ENCODE results near the gene TPPP2. TPM values are rescaled to one million over a fixed set of nuclear protein-coding genes. Genes with fewer than 3 reads are reported as not detected.

Gene TPPP2
- total and polyA plus RNA-seq, 8 donors = 0.62 TPM; not detected in 7

DNA sequence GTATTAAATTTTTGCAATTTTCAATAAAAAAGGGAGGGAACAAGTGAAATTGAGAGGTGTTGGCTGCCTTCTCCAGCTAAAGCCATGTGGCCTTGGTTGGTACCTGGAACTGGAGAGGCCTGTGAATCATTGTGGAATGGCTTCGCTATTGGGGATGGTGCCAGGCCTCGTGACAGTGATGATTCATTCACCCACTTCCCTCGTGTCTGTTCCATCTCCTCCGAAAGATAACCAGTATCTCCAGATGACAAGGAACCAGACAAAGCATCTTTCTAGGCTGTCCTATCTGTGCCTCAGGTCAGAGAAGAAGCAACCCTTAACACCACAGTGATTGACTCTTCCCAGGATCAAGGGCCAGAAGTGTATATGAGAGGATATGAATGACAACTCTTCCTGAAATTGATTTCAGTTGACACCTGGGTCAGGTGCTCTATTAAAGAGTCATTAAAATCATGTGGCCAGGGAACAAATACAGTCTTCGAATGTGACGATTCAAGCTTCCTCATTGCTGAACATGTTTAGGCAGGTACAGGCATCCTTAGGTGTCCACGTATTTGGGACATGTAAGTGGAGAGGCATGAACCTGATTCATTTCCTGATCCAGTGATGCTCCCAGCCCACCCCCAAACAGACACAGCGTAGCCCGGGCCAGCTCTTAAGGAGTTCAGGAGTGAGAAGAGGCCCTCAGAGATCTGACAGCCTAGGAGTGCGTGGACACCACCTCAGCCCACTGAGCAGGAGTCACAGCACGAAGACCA lies 11.8 kb downstream of the TPPP2 start, which contains the start of gene RNASE7:
RNASE7 (plus strand) TSS at position 687 of the 758 bp plus-strand sequence. CDS start 631 bp downstream, outside the sequence.
- WGBS, 5 donors = 70 to 84% (median 78%) methylated on average over 11 of the region's 11 CpGs
- intact Hi-C loops (cut with DNase I; ENCODE audit: low total_unique reads) = no loop called here
- TF ChIP-seq POLR2AphosphoS5 (IDR thresholded peaks at IDR 0.05) (no peak), POLR2A (IDR thresholded peaks at IDR 0.05) (no peak), EP300 (IDR thresholded peaks at IDR 0.05) (no peak)
- TF ChIP-seq, protein P1, sequence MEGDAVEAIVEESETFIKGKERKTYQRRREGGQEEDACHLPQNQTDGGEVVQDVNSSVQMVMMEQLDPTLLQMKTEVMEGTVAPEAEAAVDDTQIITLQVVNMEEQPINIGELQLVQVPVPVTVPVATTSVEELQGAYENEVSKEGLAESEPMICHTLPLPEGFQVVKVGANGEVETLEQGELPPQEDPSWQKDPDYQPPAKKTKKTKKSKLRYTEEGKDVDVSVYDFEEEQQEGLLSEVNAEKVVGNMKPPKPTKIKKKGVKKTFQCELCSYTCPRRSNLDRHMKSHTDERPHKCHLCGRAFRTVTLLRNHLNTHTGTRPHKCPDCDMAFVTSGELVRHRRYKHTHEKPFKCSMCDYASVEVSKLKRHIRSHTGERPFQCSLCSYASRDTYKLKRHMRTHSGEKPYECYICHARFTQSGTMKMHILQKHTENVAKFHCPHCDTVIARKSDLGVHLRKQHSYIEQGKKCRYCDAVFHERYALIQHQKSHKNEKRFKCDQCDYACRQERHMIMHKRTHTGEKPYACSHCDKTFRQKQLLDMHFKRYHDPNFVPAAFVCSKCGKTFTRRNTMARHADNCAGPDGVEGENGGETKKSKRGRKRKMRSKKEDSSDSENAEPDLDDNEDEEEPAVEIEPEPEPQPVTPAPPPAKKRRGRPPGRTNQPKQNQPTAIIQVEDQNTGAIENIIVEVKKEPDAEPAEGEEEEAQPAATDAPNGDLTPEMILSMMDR (IDR thresholded peaks at IDR 0.05) = no peak
- no peaks in the 10 kb centered on the region for H3K36me3 ChIP-seq
- H3K4me3 ChIP-seq = no peak within 1 kb of the TSS
- DNase-seq = no peak
- H3K4me1 ChIP-seq = peaks cover 20 to 37% (median 33%) of the 10 kb centered on the region in 4 donors
- no peak within 1 kb of the TSS for H3K27ac ChIP-seq
- H3K9me3 ChIP-seq = no peaks in the 10 kb centered on the region
- no peaks in the 10 kb centered on the region for H3K27me3 ChIP-seq

DNA sequence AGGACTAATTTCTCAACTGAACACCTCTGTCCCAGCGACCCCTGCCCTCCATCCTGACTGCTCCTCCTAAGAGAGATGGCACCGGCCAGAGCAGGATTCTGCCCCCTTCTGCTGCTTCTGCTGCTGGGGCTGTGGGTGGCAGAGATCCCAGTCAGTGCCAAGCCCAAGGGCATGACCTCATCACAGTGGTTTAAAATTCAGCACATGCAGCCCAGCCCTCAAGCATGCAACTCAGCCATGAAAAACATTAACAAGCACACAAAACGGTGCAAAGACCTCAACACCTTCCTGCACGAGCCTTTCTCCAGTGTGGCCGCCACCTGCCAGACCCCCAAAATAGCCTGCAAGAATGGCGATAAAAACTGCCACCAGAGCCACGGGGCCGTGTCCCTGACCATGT lies 12.9 kb downstream of the TPPP2 start:
- no peak overlapping the region for H3K4me3 ChIP-seq
- no peak overlapping the region for H3K27ac ChIP-seq
- intact Hi-C loops (cut with DNase I; ENCODE audit: low total_unique reads) = no loop called here
- no peaks in the 10 kb centered on the region for H3K27me3 ChIP-seq
- no peak for DNase-seq
- H3K36me3 ChIP-seq = no peaks in the 10 kb centered on the region
- peaks cover 20 to 40% (median 31%) of the 10 kb centered on the region in 4 donors for H3K4me1 ChIP-seq
- no peaks in the 10 kb centered on the region for H3K9me3 ChIP-seq
- TF ChIP-seq EP300 (IDR thresholded peaks at IDR 0.05) (no peak), POLR2A (IDR thresholded peaks at IDR 0.05) (no peak), POLR2AphosphoS5 (IDR thresholded peaks at IDR 0.05) (no peak)
- TF ChIP-seq, protein P1 (IDR thresholded peaks at IDR 0.05) = no peak
- 50 to 60% (median 53%) methylated on average over 8 of the region's 8 CpGs for WGBS, 5 donors

DNA sequence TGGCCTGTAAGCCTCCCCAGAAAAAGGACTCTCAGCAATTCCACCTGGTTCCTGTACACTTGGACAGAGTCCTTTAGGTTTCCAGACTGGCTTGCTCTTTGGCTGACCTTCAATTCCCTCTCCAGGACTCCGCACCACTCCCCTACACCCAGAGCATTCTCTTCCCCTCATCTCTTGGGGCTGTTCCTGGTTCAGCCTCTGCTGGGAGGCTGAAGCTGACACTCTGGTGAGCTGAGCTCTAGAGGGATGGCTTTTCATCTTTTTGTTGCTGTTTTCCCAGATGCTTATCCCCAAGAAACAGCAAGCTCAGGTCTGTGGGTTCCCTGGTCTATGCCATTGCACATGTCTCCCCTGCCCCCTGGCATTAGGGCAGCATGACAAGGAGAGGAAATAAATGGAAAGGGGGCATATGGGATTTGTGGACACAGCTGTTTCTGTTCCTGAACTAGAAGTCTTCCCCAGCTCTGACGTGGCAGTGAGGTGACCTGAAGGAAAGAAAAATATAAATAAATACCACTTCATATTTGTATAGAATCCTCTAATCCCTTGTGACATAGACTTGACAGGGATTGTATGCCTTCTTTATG lies 13.5 kb downstream of the TPPP2 start:
- H3K27ac ChIP-seq = peak overlapping the region in 1 of 5 donors; percentile 1

DNA sequence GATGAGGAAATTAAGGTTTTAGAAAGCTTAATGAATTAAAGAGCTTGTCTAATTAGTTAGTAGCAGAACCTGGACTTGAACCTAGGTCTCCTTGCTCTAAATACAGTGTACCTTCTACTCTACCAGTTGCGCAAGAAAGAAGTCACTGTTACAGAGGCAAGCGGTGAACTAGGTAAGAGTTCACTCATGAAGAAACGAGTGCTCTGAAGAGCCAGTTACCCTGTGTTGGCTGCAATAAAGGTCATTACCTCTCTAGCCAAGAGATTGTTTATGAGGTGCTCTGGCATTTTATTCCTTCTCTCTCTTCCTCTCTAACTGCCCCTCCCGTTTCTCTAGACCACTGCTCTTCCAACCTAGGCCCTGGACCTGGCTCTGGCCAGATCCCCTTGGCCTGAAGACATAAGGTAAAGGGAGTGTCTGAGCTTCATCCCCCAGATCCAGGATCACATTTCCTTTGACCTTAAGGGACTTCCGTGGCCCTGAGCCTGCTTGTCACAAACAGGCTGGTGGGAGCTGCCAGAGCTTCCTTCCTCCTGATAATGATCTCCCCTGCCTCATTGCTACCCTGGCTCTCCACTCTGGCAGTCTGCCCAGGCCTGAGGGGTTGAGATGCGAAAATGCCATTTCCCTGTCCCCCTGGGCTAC lies 14.1 kb downstream of the TPPP2 start:
- no peaks in the 10 kb centered on the region for H3K9me3 ChIP-seq
- H3K36me3 ChIP-seq = no peaks in the 10 kb centered on the region
- peaks cover 9 to 35% (median 22%) of the 10 kb centered on the region in 4 donors for H3K4me1 ChIP-seq
- no peaks in the 10 kb centered on the region for H3K27me3 ChIP-seq
- DNase-seq = peak in 1 of 2 donors; percentile 42
- peak overlapping the region in 1 of 5 donors; percentile 16 for H3K27ac ChIP-seq
- no peak overlapping the region for H3K4me3 ChIP-seq
- TF ChIP-seq POLR2A (IDR thresholded peaks at IDR 0.05) = no peak
- TF ChIP-seq, protein P1 (IDR thresholded peaks at IDR 0.05) = no peak
- WGBS, 5 donors = 44 to 48% (median 47%) methylated on average over 6 of the region's 6 CpGs
- intact Hi-C loops (cut with DNase I; ENCODE audit: low total_unique reads) = no loop called here

More for the DNA sequence above, 13.5 kb downstream of the TPPP2 start:
- H3K4me1 ChIP-seq = peaks cover 16 to 40% (median 27%) of the 10 kb centered on the region in 4 donors
- WGBS, 5 donors = 18 to 52% (median 38%) methylated on average over 2 of the region's 2 CpGs
- TF ChIP-seq POLR2AphosphoS5 (IDR thresholded peaks at IDR 0.05) (no peak), EP300 (IDR thresholded peaks at IDR 0.05) (no peak)
- intact Hi-C loops (cut with DNase I; ENCODE audit: low total_unique reads) = no loop called here
- H3K4me3 ChIP-seq = no peak overlapping the region
- no peaks in the 10 kb centered on the region for H3K36me3 ChIP-seq
- no peaks in the 10 kb centered on the region for H3K27me3 ChIP-seq
- no peaks in the 10 kb centered on the region for H3K9me3 ChIP-seq
- DNase-seq = no peak
